SHP77 treated with DMSO at 0.1 percent for 48 hours (cell line): ENCODE measurements around the gene LGR6.
"Not testable (repeated sequence)": the region's sequence is repeated elsewhere in the genome, so short reads cannot be mapped to it uniquely, and the experiment has no call there.

ENCODE experiments used
- DNase-seq: peaks from one replicate; lab custom pipeline; 2025; lab: John Stamatoyannopoulos, UW

Gene LGR6

GRCh38 chr1:202193614-202194327, at the start of gene LGR6:
LGR6 (plus strand) TSS chr1:202193799; CDS start chr1:202193990, 191 bp downstream.
- no peak for DNase-seq

- peak; percentile 3 for DNase-seq
Measured at GRCh38 chr1:202144402-202145067, 49.1 kb upstream of the LGR6 start, which contains the start of gene ARL8A. ARL8A (minus strand) TSS chr1:202144737; CDS start chr1:202144572, 165 bp downstream.

GRCh38 chr1:202145068-202145743, 48.4 kb upstream of the LGR6 start:
- no peak for DNase-seq

- DNase-seq = not testable (repeated sequence)
Measured at GRCh38 chr1:202145744-202146140, 47.9 kb upstream of the LGR6 start.

GRCh38 chr1:202146279-202146678, 47.3 kb upstream of the LGR6 start:
- DNase-seq = no peak

- DNase-seq = no peak
Measured at GRCh38 chr1:202146993-202147392, 46.6 kb upstream of the LGR6 start.

GRCh38 chr1:202148391-202148790, 45.2 kb upstream of the LGR6 start:
- DNase-seq = no peak

GRCh38 chr1:202149566-202149965, 44.0 kb upstream of the LGR6 start:
- DNase-seq = no peak

GRCh38 chr1:202150187-202150586, 43.4 kb upstream of the LGR6 start:
- DNase-seq = no peak

GRCh38 chr1:202150602-202151001, 43.0 kb upstream of the LGR6 start:
- DNase-seq = no peak

- no peak for DNase-seq
Measured at GRCh38 chr1:202151045-202151444, 42.6 kb upstream of the LGR6 start.

- no peak for DNase-seq
Measured at GRCh38 chr1:202152399-202152798, 41.2 kb upstream of the LGR6 start.

GRCh38 chr1:202153284-202153683, 40.3 kb upstream of the LGR6 start:
- DNase-seq = no peak

GRCh38 chr1:202154148-202154765, 39.3 kb upstream of the LGR6 start:
- DNase-seq = no peak

- peak; percentile 41 for DNase-seq
Measured at GRCh38 chr1:202154766-202155477, 38.7 kb upstream of the LGR6 start.

- no peak for DNase-seq
Measured at GRCh38 chr1:202155478-202156021, 38.0 kb upstream of the LGR6 start.

GRCh38 chr1:202156590-202156989, 37.0 kb upstream of the LGR6 start:
- no peak for DNase-seq

- DNase-seq = no peak
Measured at GRCh38 chr1:202157945-202158344, 35.7 kb upstream of the LGR6 start.

- DNase-seq = no peak
Measured at GRCh38 chr1:202158810-202159533, 34.6 kb upstream of the LGR6 start.

GRCh38 chr1:202159534-202160371, 33.8 kb upstream of the LGR6 start:
- no peak for DNase-seq
